HG03520 (cell line): ENCODE data around the gene CHAD.

ENCODE experiments used
- ATAC-seq: cut with Tn5 transposase; IDR thresholded peaks from one replicate; pipeline ENCODE4 v1.9.1; 2021; ENCODE audit warnings: mild to moderate bottlenecking, moderate library complexity; ENCODE audit not compliant: unreplicated experiment

Gene CHAD

DNA sequence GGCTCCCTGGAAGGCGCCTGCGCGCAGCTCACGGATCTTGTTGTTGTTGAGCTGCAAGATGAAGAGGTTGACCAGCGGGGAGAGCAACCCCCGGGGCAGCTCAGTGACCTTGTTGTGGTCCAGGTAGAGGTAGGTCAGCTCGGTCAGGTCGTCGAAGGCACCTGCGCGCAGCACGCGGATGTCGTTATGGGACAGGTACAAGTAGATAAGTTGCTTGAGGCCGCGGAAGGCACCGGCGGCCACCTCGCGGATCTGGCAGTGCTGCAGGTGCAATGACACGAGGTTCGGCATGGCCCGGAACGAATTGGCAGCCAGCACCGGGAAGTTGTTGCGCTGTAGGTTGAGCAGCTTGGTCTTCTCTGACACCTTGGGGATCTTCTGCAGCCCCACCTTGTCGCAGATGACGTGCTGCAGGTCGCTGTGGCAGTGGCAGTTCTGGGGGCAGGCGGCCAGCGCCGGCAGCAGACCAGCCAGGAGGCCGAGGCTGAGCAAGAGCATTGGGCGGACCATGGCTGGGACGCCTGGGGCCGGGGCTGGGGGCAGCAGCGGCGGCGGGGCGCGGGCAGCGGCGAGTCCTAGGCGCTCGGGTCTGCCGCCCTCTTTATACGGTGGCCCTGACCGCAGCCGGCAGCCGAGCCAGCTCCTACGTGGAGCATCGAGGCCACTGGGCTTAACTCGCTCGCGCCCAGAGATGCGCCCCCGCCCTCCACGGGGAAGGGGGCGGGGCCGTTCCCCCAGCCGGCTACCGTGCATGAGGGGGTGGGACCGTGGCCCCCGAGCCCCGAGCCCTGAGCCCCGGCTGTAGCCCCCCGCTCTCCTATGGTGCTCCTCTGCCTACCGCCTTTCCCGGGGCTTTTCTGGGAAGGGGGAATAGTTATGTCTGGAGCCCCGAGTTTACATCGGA lies at the start of gene CHAD:
Gene CHAD, minus strand, starts transcription at position 577 of the 904 bp plus-strand sequence. Its CDS starts 67 bp downstream, at position 510.
- no peak for ATAC-seq

DNA sequence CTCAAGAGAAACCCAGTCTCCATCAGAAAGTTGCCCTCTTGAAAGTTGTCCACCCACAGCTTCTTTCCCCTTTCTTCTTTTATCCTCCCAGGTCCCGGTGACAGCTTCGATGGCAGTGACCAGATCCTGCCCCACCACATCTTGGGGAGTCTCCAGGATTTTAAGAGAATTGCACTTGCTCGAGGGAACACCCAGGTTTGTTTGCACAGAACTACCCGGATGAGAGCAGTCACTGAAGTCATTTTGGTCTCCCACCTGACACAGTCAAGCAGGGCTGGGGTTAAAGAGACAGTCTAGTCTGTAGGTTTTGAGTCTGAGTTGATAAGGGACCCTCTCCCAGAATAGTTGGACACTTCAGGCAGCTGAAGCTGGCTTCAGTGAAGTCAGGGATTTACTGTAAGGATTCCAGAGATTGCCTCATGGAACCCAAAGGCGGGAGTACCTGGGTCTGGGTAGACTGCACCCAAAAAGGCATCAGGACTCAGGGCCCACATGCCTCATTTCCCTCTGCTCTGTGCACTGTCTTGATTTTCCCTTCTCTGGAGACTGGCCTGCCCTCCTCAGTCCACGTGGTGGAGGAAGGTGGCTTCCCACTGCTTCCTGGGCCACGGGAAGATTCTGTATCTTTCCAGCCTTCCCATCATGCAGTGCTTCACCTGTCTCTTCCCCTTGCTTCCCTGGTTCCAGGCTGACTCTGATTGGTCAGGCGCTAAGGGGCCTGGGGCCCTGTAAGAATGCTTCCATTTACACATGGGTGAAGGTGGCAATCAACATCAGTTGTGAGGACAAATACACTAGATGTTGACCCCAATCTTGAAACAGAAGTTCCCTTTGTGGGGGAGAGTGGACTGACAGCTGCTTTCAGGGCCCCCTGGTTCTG lies 49.1 kb upstream of the CHAD start:
- ATAC-seq = no peak

GRCh38 chr17:50517011-50517410 lies 48.3 kb upstream of the CHAD start:
- no peak for ATAC-seq

- no peak for ATAC-seq
Measured at GRCh38 chr17:50514936-50515702, 46.4 kb upstream of the CHAD start.

DNA sequence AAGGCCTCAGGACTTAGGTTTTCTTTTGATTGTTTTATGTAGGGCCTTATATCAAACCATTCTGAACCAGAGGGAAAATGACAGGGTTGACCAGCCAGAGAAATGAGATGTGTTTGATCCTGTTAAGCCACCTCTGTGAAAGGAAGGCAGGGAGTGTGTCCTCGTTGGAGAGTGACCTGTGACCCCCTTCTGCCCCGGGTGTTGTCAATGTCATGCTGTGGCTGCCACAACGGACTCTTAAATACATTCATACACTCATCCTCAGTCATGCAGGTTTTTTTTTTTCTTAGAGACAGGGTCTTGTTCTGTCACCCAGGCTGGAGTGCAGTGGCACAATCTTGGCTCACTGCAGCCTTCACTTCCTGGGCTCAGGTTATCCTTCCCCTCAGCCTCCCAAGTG lies 45.7 kb upstream of the CHAD start:
- ATAC-seq = no peak

GRCh38 chr17:50513495-50513894 lies 44.8 kb upstream of the CHAD start:
- ATAC-seq = no peak

DNA sequence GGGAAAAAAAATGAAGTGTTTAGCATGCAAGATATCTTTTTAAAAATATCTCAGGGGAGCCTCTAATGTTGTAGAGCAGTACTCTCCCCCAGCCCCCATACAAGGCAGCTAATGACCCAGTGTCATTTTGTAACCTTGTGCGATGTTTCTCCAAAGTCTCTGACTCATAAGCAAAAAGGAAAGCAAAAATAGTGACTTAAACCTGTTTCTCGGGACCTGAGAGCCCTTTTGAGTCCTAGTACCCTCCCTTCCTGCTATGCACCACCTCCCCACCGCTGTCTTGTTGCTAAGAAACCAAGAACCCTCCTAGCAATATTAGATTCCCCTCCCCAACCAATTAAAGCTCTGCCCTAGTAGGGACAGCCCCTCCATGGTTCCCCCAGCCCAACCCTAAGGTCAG lies 42.4 kb upstream of the CHAD start:
- peak; percentile 74 for ATAC-seq

GRCh38 chr17:50508573-50509460 lies 40.1 kb upstream of the CHAD start:
- ATAC-seq = no peak

GRCh38 chr17:50507871-50508572 lies 39.3 kb upstream of the CHAD start, which contains the start of gene MYCBPAP:
TSS of gene MYCBPAP (plus strand) at chr17:50508439. CDS start at chr17:50508675, 236 bp downstream.
- no peak for ATAC-seq

- no peak for ATAC-seq
Measured at GRCh38 chr17:50506298-50506697, 37.6 kb upstream of the CHAD start.

DNA sequence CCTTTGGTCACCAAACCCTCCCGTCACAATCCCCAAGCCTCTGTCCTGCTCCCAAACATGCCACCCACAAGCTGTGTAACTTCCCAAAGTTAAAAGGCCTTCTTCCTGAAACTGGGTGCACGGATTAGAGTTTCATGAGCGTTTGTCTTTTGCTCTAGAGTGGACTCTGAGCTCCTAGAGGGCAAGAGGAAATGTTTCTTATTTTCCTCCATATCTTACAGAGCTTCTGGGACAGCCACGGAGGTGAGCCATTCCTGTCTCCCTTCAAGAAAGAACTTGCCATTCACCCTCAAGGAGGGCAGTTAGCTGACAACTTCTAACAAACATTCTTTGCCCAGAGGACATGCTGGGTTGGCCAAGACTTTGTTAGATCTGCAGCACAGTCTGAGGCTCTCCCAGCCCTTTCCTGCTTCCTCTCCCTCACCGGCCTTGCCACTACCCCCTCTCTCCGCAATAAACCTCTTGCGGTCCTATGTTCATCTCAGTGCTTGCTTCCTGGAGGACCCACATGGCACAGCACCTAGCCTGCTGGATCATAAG lies 37.0 kb upstream of the CHAD start:
- no peak for ATAC-seq

DNA sequence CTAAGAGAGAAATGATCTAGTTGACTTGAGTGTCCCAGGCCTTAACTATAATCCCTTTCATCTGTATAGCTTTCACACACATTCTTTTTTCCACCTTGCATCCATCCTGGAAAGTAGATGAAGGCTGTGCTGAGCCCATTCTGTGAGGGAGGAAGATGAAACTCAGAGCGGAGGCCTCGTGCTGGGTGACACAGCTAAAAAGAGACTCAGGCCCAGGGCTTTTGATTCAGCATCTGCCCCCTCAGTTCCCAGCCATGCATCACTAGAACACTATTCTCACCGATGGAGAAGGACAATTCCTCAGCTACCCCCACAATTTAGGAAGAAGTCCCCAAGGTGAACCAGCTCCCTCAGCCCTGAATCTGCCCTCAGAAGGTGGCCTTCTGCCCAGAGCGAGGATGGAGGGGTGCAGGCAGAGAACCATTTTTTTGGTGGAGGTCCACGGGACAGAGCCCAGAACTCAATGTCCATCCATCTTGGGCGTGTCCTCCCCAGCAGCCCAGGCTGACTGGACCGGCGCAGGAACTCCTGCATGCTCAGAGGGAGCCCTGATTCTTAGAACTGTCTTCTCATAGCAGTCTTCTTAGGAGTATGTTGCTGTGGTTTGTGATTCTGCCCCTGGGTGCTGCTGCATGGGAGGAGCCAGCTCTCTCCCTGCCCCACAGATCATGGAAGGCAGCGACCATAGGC lies 33.8 kb upstream of the CHAD start:
- ATAC-seq = no peak

DNA sequence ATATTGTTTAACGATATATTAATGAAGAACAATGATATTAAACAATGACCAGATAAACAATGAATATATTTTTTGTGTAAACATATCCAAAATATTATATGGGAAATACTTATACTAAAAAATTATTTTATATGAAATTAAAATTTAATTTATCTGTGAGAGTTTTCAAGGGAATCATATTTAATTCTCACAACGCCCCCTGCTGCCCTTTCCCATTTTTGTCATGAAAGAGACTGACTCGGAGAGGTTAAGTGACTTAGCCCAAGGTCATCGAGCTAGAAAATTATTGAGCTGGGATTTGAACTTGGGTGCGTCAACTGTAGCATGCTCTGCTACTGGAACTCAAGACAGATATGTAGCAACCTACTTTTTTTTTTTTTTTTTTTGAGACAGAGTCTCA lies 32.4 kb upstream of the CHAD start:
- no peak for ATAC-seq

GRCh38 chr17:50499721-50500120 lies 31.0 kb upstream of the CHAD start:
- no peak for ATAC-seq

DNA sequence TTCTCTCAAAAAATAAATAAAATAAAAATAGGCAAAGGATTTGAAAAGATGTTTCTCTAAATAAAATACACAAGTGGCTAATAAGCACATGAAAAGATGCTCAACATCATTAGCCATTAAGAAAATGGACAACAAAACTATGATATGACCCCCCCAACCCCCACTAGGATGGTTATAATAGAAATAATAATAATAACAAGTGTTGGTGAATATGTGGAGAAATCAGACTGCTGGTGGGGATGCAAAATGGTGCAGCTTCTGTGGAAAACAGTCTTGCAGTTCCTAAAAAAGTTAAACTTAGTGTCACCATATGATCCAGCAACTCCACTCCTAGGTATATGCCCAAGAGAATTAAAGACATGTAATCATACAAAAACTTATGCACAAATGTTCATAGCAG lies 30.6 kb upstream of the CHAD start:
- no peak for ATAC-seq

- ATAC-seq = no peak
Measured at GRCh38 chr17:50498021-50498874, 29.6 kb upstream of the CHAD start.

GRCh38 chr17:50495918-50496317 lies 27.2 kb upstream of the CHAD start:
- no peak for ATAC-seq
